Activated naive CD4-positive, alpha-beta T cell treated with Interleukin-2 at 50 U/mL for 16 hours (primary cell): Measurements from ENCODE around the gene SUMO1.
"Not testable (repeated sequence)": the region's sequence is repeated elsewhere in the genome, so short reads cannot be mapped to it uniquely, and the experiment has no call there.

Source experiments
- DNase-seq: peaks from one replicate; pipeline ENCODE4 v3.0.0-alpha.2; 2020

Gene SUMO1

GRCh38 chr2:202238234-202239197 lies at the start of gene SUMO1:
TSS of gene SUMO1 (minus strand) at chr2:202238597. CDS start at chr2:202238451, 146 bp downstream.
- DNase-seq, result peak; percentile 94

GRCh38 chr2:202286595-202286994 lies 48.2 kb upstream of the SUMO1 start:
- no peak for DNase-seq

GRCh38 chr2:202278944-202279343 lies 40.5 kb upstream of the SUMO1 start:
- DNase-seq, result no peak

GRCh38 chr2:202278036-202278760 lies 39.8 kb upstream of the SUMO1 start:
- DNase-seq, result no peak

GRCh38 chr2:202276078-202276720 lies 37.8 kb upstream of the SUMO1 start:
- peak; percentile 27 for DNase-seq

GRCh38 chr2:202270487-202270886 lies 32.1 kb upstream of the SUMO1 start:
- no peak for DNase-seq

- no peak for DNase-seq
Measured at GRCh38 chr2:202269585-202269984, 31.2 kb upstream of the SUMO1 start.

GRCh38 chr2:202267495-202267894 lies 29.1 kb upstream of the SUMO1 start:
- DNase-seq, result no peak

- DNase-seq, result peak; percentile 91
Measured at GRCh38 chr2:202265467-202266277, 27.3 kb upstream of the SUMO1 start, which contains the start of gene NOP58. TSS of gene NOP58 (plus strand) at chr2:202265763. CDS start at chr2:202265942, 179 bp downstream.

- DNase-seq, result no peak
Measured at GRCh38 chr2:202261531-202261930, 23.1 kb upstream of the SUMO1 start.

GRCh38 chr2:202251494-202251893 lies 13.1 kb upstream of the SUMO1 start:
- no peak for DNase-seq

- DNase-seq, result no peak
Measured at GRCh38 chr2:202249521-202250253, 11.3 kb upstream of the SUMO1 start.

GRCh38 chr2:202247710-202248109 lies 9.3 kb upstream of the SUMO1 start:
- DNase-seq, result not testable (repeated sequence)

GRCh38 chr2:202237787-202238233 lies 587 bp downstream of the SUMO1 start:
- no peak for DNase-seq

GRCh38 chr2:202221873-202222272 lies 16.5 kb downstream of the SUMO1 start:
- no peak for DNase-seq

GRCh38 chr2:202215179-202215578 lies 23.2 kb downstream of the SUMO1 start:
- no peak for DNase-seq

GRCh38 chr2:202208526-202208925 lies 29.9 kb downstream of the SUMO1 start:
- DNase-seq, result no peak

- no peak for DNase-seq
Measured at GRCh38 chr2:202204855-202205254, 33.5 kb downstream of the SUMO1 start.

- no peak for DNase-seq
Measured at GRCh38 chr2:202203348-202203747, 35.0 kb downstream of the SUMO1 start.

- DNase-seq, result no peak
Measured at GRCh38 chr2:202201220-202202160, 36.9 kb downstream of the SUMO1 start.
